Mesothelial cell of epicardium (in vitro differentiated cells): ENCODE results near the gene CDH20. TPM values are rescaled to one million over a fixed set of nuclear protein-coding genes. Genes with fewer than 3 reads are reported as not detected.

ENCODE experiments used
- DNase-seq, 2 experiments: peaks; one replicate each; pipeline ENCODE4 v3.0.0; 2021; ENCODE audit warnings: low spot score in 2 of 2; ENCODE audit not compliant: unreplicated experiment in 2 of 2
- H3K27ac Mint-ChIP-seq: 2 replicates; pipeline ENCODE4 v1.8.0; 2021; ENCODE audit warnings: mixed read lengths
- H3K27me3 Mint-ChIP-seq: 2 replicates; pipeline ENCODE4 v1.8.0; 2021; ENCODE audit warnings: low read depth, mixed read lengths
- H3K36me3 Mint-ChIP-seq: 2 replicates; pipeline ENCODE4 v1.8.0; 2021; ENCODE audit warnings: mixed read lengths
- H3K4me1 Mint-ChIP-seq: 2 replicates; pipeline ENCODE4 v1.8.0; 2021; ENCODE audit warnings: mixed read lengths
- H3K4me3 Mint-ChIP-seq: 2 replicates; pipeline ENCODE4 v1.8.0; 2021; ENCODE audit warnings: mild to moderate bottlenecking, moderate library complexity, mixed read lengths
- H3K9me3 Mint-ChIP-seq: 2 replicates; pipeline ENCODE4 v1.8.0; 2021; ENCODE audit warnings: mixed read lengths
- total RNA-seq: library from RNA; stranded (reverse); gene quantifications from 3 replicates; pipeline ENCODE4 v1.2.1, GENCODE V29; 2021
- TF ChIP-seq, protein P1 (sequence below): fragments of 200-600 bp; sonication (generic); IDR thresholded peaks from one replicate; pipeline ENCODE4 v1.5.0; 2021; ENCODE audit warnings: antibody characterized with exemption; ENCODE audit not compliant: unreplicated experiment

CDH20 gene
- total RNA-seq, 1 donor from 2014 or later = 0.89 TPM

DNA sequence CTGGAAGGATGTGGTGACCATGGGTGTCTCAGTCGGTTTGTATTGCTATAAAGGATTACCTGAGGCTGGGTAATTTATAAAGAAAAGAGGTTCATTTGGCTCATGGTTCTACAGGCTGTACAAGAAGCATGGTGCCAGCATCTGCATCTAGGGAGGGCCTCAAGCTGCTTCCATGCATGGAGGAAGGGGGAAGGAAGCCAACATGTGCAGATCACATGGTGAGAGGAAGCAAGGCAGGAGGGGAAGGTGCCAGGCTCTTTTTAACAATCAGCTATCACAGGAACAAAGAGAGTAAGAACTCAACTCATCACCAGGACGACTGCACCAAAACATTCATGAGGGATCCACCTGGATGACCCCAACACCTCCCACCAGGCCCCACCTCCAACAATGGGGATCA lies 209.4 kb downstream of the CDH20 start:
- no peaks in the 10 kb centered on the region for H3K36me3 Mint-ChIP-seq
- peaks cover 40% of the 10 kb centered on the region for H3K4me1 Mint-ChIP-seq
- peak overlapping the region; percentile 30 for H3K27ac Mint-ChIP-seq
- TF ChIP-seq, protein P1, sequence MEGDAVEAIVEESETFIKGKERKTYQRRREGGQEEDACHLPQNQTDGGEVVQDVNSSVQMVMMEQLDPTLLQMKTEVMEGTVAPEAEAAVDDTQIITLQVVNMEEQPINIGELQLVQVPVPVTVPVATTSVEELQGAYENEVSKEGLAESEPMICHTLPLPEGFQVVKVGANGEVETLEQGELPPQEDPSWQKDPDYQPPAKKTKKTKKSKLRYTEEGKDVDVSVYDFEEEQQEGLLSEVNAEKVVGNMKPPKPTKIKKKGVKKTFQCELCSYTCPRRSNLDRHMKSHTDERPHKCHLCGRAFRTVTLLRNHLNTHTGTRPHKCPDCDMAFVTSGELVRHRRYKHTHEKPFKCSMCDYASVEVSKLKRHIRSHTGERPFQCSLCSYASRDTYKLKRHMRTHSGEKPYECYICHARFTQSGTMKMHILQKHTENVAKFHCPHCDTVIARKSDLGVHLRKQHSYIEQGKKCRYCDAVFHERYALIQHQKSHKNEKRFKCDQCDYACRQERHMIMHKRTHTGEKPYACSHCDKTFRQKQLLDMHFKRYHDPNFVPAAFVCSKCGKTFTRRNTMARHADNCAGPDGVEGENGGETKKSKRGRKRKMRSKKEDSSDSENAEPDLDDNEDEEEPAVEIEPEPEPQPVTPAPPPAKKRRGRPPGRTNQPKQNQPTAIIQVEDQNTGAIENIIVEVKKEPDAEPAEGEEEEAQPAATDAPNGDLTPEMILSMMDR = no peak
- no peaks in the 10 kb centered on the region for H3K27me3 Mint-ChIP-seq
- no peak for DNase-seq
- H3K4me3 Mint-ChIP-seq = no peak overlapping the region
- peaks cover 7% of the 10 kb centered on the region for H3K9me3 Mint-ChIP-seq

DNA sequence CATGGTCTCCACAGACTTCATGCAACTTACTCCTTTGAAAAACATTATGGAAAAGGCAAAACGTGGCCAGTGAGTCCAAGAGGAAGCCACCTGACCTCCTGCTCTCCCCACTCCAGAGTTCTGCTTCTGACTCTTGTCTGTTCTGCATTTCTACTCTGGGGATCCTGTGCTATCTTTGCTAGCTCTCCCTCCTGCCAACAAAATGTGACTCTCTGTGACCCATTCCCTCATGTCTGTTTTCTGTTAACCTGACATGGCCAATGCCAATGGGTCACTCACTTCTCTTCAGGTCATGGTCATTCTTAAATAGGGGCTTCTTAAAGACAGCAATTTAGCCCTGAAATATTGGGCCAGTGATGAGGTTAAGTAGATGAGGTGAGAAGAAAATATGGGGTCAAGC lies 210.3 kb downstream of the CDH20 start:
- H3K9me3 Mint-ChIP-seq = peaks cover 7% of the 10 kb centered on the region
- H3K27ac Mint-ChIP-seq = no peak overlapping the region
- TF ChIP-seq, protein P1 = no peak
- DNase-seq = no peak
- no peaks in the 10 kb centered on the region for H3K36me3 Mint-ChIP-seq
- peaks cover 39% of the 10 kb centered on the region for H3K4me1 Mint-ChIP-seq
- H3K27me3 Mint-ChIP-seq = no peaks in the 10 kb centered on the region
- H3K4me3 Mint-ChIP-seq = no peak overlapping the region

DNA sequence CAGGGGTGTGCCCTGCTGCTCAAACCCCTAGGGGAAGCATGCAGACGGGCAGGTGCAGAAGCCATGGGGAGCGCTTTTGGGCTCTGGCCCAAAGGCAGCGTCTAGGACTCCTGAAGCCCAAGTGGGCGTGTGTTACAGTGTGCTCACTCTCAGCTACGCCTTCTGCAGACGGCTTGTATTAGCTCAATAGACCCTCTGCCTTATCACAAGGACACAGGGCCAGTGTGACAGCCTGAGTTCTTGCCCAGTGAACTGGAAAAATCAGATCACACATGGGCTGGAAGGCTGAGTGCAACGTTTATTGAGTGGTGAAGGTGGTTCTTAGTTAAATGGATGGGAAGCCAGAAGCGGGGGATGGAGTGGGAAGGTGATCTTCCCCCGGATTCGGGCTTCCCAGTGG lies 210.9 kb downstream of the CDH20 start:
- Mint-ChIP-seq H3K27ac (no peak overlapping the region), H3K36me3 (no peaks in the 10 kb centered on the region), H3K4me3 (no peak overlapping the region), H3K4me1 (peaks cover 42% of the 10 kb centered on the region), H3K27me3 (no peaks in the 10 kb centered on the region), H3K9me3 (peaks cover 7% of the 10 kb centered on the region)
- TF ChIP-seq, protein P1 = no peak
- no peak for DNase-seq

DNA sequence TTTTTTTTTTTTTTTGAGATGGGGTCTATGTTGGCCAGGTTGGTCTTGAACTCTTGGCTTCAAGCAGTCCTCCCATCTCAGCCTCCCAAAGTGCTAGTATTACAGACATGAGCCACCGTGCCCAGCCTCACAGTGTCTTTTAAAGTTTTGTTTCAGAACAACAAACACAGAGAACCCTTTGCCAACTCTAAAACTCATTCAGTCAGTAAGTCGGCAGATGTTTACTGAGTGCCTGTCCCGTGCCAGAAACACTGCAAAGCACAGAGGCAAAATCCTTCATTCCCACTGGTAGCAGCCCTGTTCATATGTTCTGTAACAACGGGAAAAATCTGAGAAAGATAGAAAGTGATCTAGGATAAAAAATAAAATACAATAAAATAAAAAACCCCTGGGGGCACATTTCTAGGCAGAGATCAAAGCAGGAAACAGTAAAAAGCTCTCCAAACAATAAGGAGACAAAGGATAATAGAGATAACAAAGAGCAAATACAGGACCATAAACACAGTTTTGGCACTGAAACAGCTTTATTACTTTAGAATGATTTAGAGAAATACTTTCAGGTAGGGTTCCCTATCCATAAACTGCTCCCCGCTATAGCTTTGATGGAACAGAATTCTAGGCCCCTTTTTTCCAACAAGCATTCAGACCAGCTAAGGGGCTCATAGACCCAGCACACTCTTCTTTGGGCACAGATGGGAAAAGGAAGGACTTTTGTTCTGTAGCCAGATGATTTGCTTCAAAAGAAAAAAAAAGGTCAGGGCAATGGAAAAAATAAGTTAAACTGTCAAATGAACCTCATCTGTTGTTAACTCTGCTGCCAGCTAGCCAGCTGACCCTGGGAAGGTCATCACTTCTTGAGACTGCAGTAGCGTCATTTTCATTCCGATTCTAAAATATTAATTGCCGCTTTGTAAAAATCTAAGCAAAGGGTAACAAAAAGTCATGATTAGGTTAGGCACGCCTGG lies 212.3 kb downstream of the CDH20 start:
- TF ChIP-seq, protein P1 = no peak
- no peak for DNase-seq
- Mint-ChIP-seq H3K9me3 (peaks cover 2% of the 10 kb centered on the region), H3K27me3 (peaks cover 3% of the 10 kb centered on the region), H3K4me3 (no peak overlapping the region), H3K4me1 (peaks cover 51% of the 10 kb centered on the region), H3K36me3 (no peaks in the 10 kb centered on the region), H3K27ac (peak overlapping the region; percentile 59)

DNA sequence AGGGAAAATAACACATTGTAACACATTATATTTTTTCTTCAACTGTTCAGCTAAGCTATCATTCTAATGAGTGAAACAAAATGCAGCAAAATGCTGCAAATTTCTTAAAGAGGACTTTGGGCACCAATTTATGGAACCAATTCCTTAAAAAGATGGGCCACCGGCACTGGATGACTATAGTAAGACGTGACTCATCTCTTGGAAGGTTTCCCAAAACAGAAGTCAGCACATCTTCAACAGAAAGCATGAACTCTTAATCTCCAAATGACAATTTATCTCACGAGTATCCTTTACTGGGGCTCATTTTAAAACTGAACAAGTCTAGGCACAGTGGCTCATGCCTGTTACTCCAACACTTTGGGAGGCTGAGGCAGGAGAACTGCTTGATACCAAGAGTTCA lies 213.4 kb downstream of the CDH20 start:
- Mint-ChIP-seq H3K36me3 (no peaks in the 10 kb centered on the region), H3K27ac (peak overlapping the region; percentile 16), H3K9me3 (no peaks in the 10 kb centered on the region), H3K4me1 (peaks cover 52% of the 10 kb centered on the region), H3K27me3 (peaks cover 3% of the 10 kb centered on the region), H3K4me3 (no peak overlapping the region)
- TF ChIP-seq, protein P1 = no peak
- no peak for DNase-seq
